Neural cell (in vitro differentiated cells): ENCODE measurements around the gene SH3RF3. TPM values are rescaled to one million over a fixed set of nuclear protein-coding genes. Genes with fewer than 3 reads are reported as not detected.

Experiments
- H2AFZ ChIP-seq: fragments of 200-600, 300-800 bp; sonication (generic), shearing (Covaris generic); 2 replicates; pipeline ENCODE4 v1.6.0; 2014; ENCODE audit warnings: low read depth, mild to moderate bottlenecking, antibody characterized with exemption, low read length, moderate library complexity
- H3F3A ChIP-seq: fragments of 200-600 bp; shearing (Covaris generic); 2 replicates; pipeline ENCODE4 v1.6.1; 2016; ENCODE audit warnings: mild to moderate bottlenecking, moderate library complexity, mixed read lengths, antibody characterized with exemption, low read length; ENCODE audit not compliant: insufficient read depth, poor library complexity, severe bottlenecking
- H3K27ac ChIP-seq: fragments of 200-600, 300-800 bp; sonication (generic), shearing (Covaris generic); 2 replicates; pipeline ENCODE4 v1.5.1; 2014; ENCODE audit warnings: mild to moderate bottlenecking, low read length, moderate library complexity
- H3K27me3 ChIP-seq: fragments of 300-800, 200-600 bp; sonication (generic), shearing (Covaris generic); 2 replicates; pipeline ENCODE4 v1.6.0; 2014; ENCODE audit warnings: mild to moderate bottlenecking, low read depth, low read length, moderate library complexity; ENCODE audit not compliant: insufficient read depth
- H3K36me3 ChIP-seq: fragments of 300-800, 200-600 bp; sonication (generic), shearing (Covaris generic); 2 replicates; pipeline ENCODE4 v1.5.1; 2014; ENCODE audit warnings: mild to moderate bottlenecking, antibody characterized with exemption, low read length, moderate library complexity; ENCODE audit not compliant: insufficient read depth
- H3K4me2 ChIP-seq: fragments of 300-800, 200-600 bp; sonication (generic), shearing (Covaris generic); 2 replicates; pipeline ENCODE4 v1.6.0; 2014; ENCODE audit warnings: mild to moderate bottlenecking, low read length
- H3K4me3 ChIP-seq: fragments of 300-800, 200-600 bp; sonication (generic), shearing (Covaris generic); 2 replicates; pipeline ENCODE4 v1.5.1; 2014; ENCODE audit warnings: mild to moderate bottlenecking, low read length, moderate library complexity
- H3K79me2 ChIP-seq: fragments of 200-600 bp; shearing (Covaris generic); replicated peaks from 2 replicates; pipeline ENCODE4 v1.6.0; 2014; ENCODE audit warnings: mild to moderate bottlenecking, low read length, moderate library complexity; ENCODE audit not compliant: insufficient read depth
- H3K9ac ChIP-seq: fragments of 300-800, 200-600 bp; sonication (generic), shearing (Covaris generic); 2 replicates; pipeline ENCODE4 v1.6.1; 2016; ENCODE audit warnings: mild to moderate bottlenecking, low read length, mixed read lengths
- H3K9me2 ChIP-seq: fragments of 200-600 bp; shearing (Covaris generic); 2 replicates; pipeline ENCODE4 v1.6.1; 2016; ENCODE audit warnings: mild to moderate bottlenecking, low read length, mixed read lengths; ENCODE audit not compliant: insufficient read depth
- H3K9me3 ChIP-seq: fragments of 200-600, 300-800 bp; sonication (generic), shearing (Covaris generic); 2 replicates; pipeline ENCODE4 v1.6.1; 2016; ENCODE audit warnings: mild to moderate bottlenecking, mixed run types, low read length, moderate library complexity, mixed read lengths
- H4K20me1 ChIP-seq: fragments of 200-600 bp; shearing (Covaris generic); 2 replicates; pipeline ENCODE4 v1.6.1; 2016; ENCODE audit warnings: mild to moderate bottlenecking, mixed run types; ENCODE audit not compliant: insufficient read depth
- CTCF ChIP-seq: fragments of 450-650 bp; IDR thresholded peaks from 2 replicates; pipeline ENCODE4 v1.5.1; 2014; ENCODE audit warnings: antibody characterized with exemption, mild to moderate bottlenecking, moderate library complexity; ENCODE audit not compliant: poor library complexity, severe bottlenecking
- EP300 ChIP-seq: fragments of 450-650 bp; conservative IDR thresholded peaks from 2 replicates; pipeline ENCODE4 v1.6.1; 2014; ENCODE audit warnings: antibody characterized with exemption, mild to moderate bottlenecking, moderate library complexity; ENCODE audit not compliant: poor library complexity, severe bottlenecking
- EZH2 ChIP-seq: fragments of 200-600, 300-800 bp; shearing (Covaris generic), sonication (generic); IDR thresholded peaks from 2 replicates; pipeline ENCODE4 v1.6.1; 2014; ENCODE audit warnings: antibody characterized with exemption, low read length, borderline replicate concordance, mild to moderate bottlenecking; ENCODE audit not compliant: insufficient read depth, poor library complexity, severe bottlenecking
- MXI1 ChIP-seq: fragments of 450-650 bp; conservative IDR thresholded peaks from 2 replicates; pipeline ENCODE4 v1.6.1; 2014; ENCODE audit warnings: antibody characterized with exemption, mild to moderate bottlenecking; ENCODE audit not compliant: poor library complexity, severe bottlenecking
- POLR2AphosphoS5 ChIP-seq: IDR thresholded peaks from 2 replicates; pipeline ENCODE4 v1.6.1; 2012
- RAD21 ChIP-seq: fragments of 450-650 bp; conservative IDR thresholded peaks from 2 replicates; pipeline ENCODE4 v1.6.1; 2014; ENCODE audit warnings: antibody characterized with exemption, mild to moderate bottlenecking, moderate library complexity
- REST ChIP-seq: IDR thresholded peaks from 2 replicates; pipeline ENCODE4 v1.6.1; 2012; ENCODE audit warnings: borderline replicate concordance
- SMC3 ChIP-seq: fragments of 450-650 bp; conservative IDR thresholded peaks from 2 replicates; pipeline ENCODE4 v1.6.1; 2014; ENCODE audit warnings: antibody characterized with exemption, mild to moderate bottlenecking, moderate library complexity; ENCODE audit not compliant: poor library complexity
- TAF1 ChIP-seq: IDR thresholded peaks from 2 replicates; pipeline ENCODE4 v1.6.1; 2012; ENCODE audit warnings: low read depth
- polyA plus RNA-seq: library from polyadenylated mRNA; depleted of rRNA; stranded (reverse); fragments of >200 nt; gene quantifications from 2 replicates; pipeline ENCODE4 v1.2.3, GENCODE V29; 2014

The SH3RF3 gene
- polyA plus RNA-seq, 1 donor from 2014 or later: 0.53 TPM

DNA sequence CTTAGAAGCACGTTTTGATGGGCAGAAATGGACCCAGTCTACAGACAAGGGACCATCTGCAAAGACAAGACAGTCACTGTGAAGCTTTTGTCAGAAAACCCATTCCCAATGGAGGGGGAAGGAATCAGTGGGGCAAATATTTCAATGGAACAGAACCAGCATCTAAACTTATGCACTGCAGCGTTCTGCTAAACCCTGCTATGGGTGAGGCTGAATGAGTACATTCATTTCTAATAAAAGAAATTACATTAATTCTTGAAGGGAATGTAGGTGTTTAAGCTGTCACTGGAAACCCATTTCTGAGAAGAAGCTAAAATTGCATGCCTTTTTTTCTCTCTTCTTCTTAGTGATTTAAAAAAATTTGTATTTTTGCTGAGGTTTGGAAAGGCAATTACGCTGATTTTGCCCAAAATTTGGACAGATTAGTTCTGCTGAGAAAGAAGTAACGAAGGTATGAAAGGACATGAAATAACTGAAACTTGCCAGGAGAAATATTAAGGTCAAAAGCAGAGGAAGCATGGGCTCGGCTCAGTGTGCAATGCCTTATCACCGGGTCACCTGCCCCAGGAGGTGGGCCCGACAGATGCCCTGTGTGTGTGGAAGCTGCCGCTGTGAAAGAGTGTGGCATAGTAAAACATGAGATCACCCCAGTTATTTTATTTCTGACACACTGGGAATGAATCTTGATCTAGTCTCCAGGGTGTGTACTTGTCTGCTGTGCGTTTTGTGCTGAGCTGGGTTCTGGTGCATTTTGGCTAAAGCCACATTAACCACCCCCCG, 24.2 kb downstream of the SH3RF3 start:
- Histone ChIP-seq H3K4me2 (no peak overlapping the region), H3F3A (no peaks in the 10 kb centered on the region), H3K9me2 (no peaks in the 10 kb centered on the region), H4K20me1 (no peaks in the 10 kb centered on the region), H3K27me3 (no peaks in the 10 kb centered on the region), H3K36me3 (no peaks in the 10 kb centered on the region), H2AFZ (no peak overlapping the region), H3K79me2 (no peaks in the 10 kb centered on the region), H3K9ac (no peak overlapping the region), H3K27ac (no peak overlapping the region), H3K9me3 (no peaks in the 10 kb centered on the region), H3K4me3 (no peak overlapping the region)
- no peak for TF ChIP-seq POLR2AphosphoS5

GRCh38 chr2:109153807-109154206, 24.8 kb downstream of the SH3RF3 start:
- Histone ChIP-seq H3K4me2 (no peak overlapping the region), H3F3A (no peaks in the 10 kb centered on the region), H3K9me2 (no peaks in the 10 kb centered on the region), H2AFZ (no peak overlapping the region), H3K4me3 (no peak overlapping the region), H3K79me2 (no peaks in the 10 kb centered on the region), H3K9ac (no peak overlapping the region), H4K20me1 (no peaks in the 10 kb centered on the region), H3K27ac (no peak overlapping the region), H3K9me3 (no peaks in the 10 kb centered on the region), H3K36me3 (no peaks in the 10 kb centered on the region), H3K27me3 (no peaks in the 10 kb centered on the region)
- TF ChIP-seq POLR2AphosphoS5 (no peak), TAF1 (no peak), MXI1 (no peak), EP300 (no peak), CTCF (no peak), SMC3 (no peak), RAD21 (no peak), REST (no peak), EZH2 (no peak)
